Fibroblast of lung (primary cell): ENCODE data around the gene TAS2R38. TPM values are rescaled to one million over a fixed set of nuclear protein-coding genes. Genes with fewer than 3 reads are reported as not detected.

Experiments
- DNase-seq, 2 donors: peaks; one replicate each; pipeline versions ENCODE4 v3.0.0 to v3.0.0-alpha.2; 2010; ENCODE audit warnings: low read depth in 2 of 2
- H2AFZ ChIP-seq: 2 replicates; pipeline ENCODE4 v1.5.1; 2012; ENCODE audit warnings: low read length, control low read depth, inconsistent platforms
- H3K27ac ChIP-seq: 2 replicates; pipeline ENCODE4 v1.5.1; 2011; ENCODE audit warnings: low read length, control low read depth; ENCODE audit not compliant: insufficient read depth
- H3K27me3 ChIP-seq: 2 replicates; pipeline ENCODE4 v1.5.1; 2011; ENCODE audit warnings: mild to moderate bottlenecking, low read length; ENCODE audit not compliant: control insufficient read depth, insufficient read depth
- H3K36me3 ChIP-seq: 2 replicates; pipeline ENCODE4 v1.5.1; 2011; ENCODE audit warnings: low read length; ENCODE audit not compliant: control insufficient read depth, insufficient read depth
- H3K4me1 ChIP-seq: 2 replicates; pipeline ENCODE4 v1.5.1; 2011; ENCODE audit warnings: low read length; ENCODE audit not compliant: control insufficient read depth, insufficient read depth; ENCODE audit errors: extremely low read depth
- H3K4me2 ChIP-seq: 2 replicates; pipeline ENCODE4 v1.5.1; 2011; ENCODE audit warnings: low read length, control low read depth; ENCODE audit not compliant: insufficient read depth; ENCODE audit errors: extremely low read depth
- H3K4me3 ChIP-seq, 4 experiments: fragments of 200-600 bp in 1 of 4; sonication (generic) in 1 of 4; replicated peaks in 1 of 4; 2 replicates each; pipeline ENCODE4 v1.5.1; 2011 to 2016; ENCODE audit warnings: low read length in 4 of 4, low read depth in 3 of 4, mild to moderate bottlenecking in 3 of 4, control low read depth in 2 of 4, inconsistent platforms in 1 of 4, mixed read lengths in 1 of 4; ENCODE audit not compliant: insufficient read depth in 1 of 4; ENCODE audit errors: control extremely low read depth in 1 of 4
- H3K79me2 ChIP-seq: 2 replicates; pipeline ENCODE4 v1.5.1; 2012; ENCODE audit warnings: mild to moderate bottlenecking, low read length, inconsistent platforms; ENCODE audit not compliant: control insufficient read depth, insufficient read depth
- H3K9ac ChIP-seq: 2 replicates; pipeline ENCODE4 v1.5.1; 2011; ENCODE audit warnings: mild to moderate bottlenecking, low read length, control low read depth; ENCODE audit not compliant: insufficient read depth
- H3K9me3 ChIP-seq: 2 replicates; pipeline ENCODE4 v1.5.1; 2012; ENCODE audit warnings: low read depth, low read length; ENCODE audit not compliant: control insufficient read depth, insufficient read depth
- H4K20me1 ChIP-seq: 2 replicates; pipeline ENCODE4 v1.5.1; 2011; ENCODE audit warnings: low read length; ENCODE audit not compliant: control insufficient read depth, insufficient read depth; ENCODE audit errors: extremely low read depth
- EZH2 ChIP-seq: IDR thresholded peaks from 2 replicates; pipeline ENCODE4 v1.5.1; 2012; ENCODE audit warnings: low read length, control low read depth, mild to moderate bottlenecking; ENCODE audit errors: missing control alignments
- polyA plus RNA-seq, 2 donors: library from polyadenylated mRNA; depleted of rRNA in 1 of 2; stranded (reverse) in 1 of 2; unstranded in 1 of 2; fragments of >200 nt; gene quantifications; 2 replicates each; pipeline ENCODE4 v1.2.1, GENCODE V29; 2011 to 2012; ENCODE audit warnings: missing spikeins in 1 of 2
- total RNA-seq: library from RNA; depleted of rRNA; stranded (reverse); fragments of >200 nt; gene quantifications from 2 replicates; pipeline ENCODE4 v1.2.1, GENCODE V29; 2014
- TF ChIP-seq, protein P1 (sequence below), 2 donors: IDR thresholded peaks in 1 of 2; conservative IDR thresholded peaks in 1 of 2; 1 replicate in 1 of 2; 2 replicates in 1 of 2; pipeline ENCODE4 v1.5.1; 2011 to 2012; ENCODE audit warnings: low read length in 2 of 2, control low read depth in 1 of 2, inconsistent platforms in 1 of 2, low read depth in 1 of 2, mild to moderate bottlenecking in 1 of 2

TAS2R38 gene
- total and polyA plus RNA-seq, 2 donors (not counting 1 experiment from before 2014, with no cell fraction given), result not detected

DNA sequence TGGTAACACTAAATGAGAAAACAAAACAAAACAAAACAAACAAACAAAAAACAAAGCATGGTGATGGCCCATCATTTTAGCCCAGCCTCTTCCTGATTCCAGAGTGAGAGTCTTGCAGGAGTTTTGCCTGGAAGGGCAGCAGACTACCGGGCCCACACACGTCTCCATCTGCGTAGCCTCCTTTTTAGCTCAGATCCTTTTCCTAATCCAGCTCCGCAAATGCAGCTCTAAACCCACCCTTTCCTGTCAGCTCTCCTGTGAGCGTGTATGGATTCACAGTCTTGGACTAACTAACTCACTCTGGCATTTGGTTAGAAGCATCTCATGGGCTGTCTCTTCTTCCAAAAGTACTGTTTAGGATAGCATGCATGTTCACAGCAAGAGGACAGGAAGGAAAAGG lies 43.4 kb downstream of the TAS2R38 start:
- no peaks in the 10 kb centered on the region for H3K9me3 ChIP-seq
- no peak overlapping the region for H3K4me3 ChIP-seq
- no peaks in the 10 kb centered on the region for H3K36me3 ChIP-seq
- H4K20me1 ChIP-seq, result no peaks in the 10 kb centered on the region
- no peaks in the 10 kb centered on the region for H3K27me3 ChIP-seq
- H3K79me2 ChIP-seq, result no peaks in the 10 kb centered on the region
- no peak overlapping the region for H3K27ac ChIP-seq
- H3K4me1 ChIP-seq, result no peaks in the 10 kb centered on the region
- no peak overlapping the region for H2AFZ ChIP-seq
- TF ChIP-seq EZH2, result no peak
- TF ChIP-seq, protein P1, sequence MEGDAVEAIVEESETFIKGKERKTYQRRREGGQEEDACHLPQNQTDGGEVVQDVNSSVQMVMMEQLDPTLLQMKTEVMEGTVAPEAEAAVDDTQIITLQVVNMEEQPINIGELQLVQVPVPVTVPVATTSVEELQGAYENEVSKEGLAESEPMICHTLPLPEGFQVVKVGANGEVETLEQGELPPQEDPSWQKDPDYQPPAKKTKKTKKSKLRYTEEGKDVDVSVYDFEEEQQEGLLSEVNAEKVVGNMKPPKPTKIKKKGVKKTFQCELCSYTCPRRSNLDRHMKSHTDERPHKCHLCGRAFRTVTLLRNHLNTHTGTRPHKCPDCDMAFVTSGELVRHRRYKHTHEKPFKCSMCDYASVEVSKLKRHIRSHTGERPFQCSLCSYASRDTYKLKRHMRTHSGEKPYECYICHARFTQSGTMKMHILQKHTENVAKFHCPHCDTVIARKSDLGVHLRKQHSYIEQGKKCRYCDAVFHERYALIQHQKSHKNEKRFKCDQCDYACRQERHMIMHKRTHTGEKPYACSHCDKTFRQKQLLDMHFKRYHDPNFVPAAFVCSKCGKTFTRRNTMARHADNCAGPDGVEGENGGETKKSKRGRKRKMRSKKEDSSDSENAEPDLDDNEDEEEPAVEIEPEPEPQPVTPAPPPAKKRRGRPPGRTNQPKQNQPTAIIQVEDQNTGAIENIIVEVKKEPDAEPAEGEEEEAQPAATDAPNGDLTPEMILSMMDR (conservative IDR thresholded peaks at IDR 0.05 in 1 of 2, IDR thresholded peaks at IDR 0.05 in 1 of 2; ENCODE audit: low read depth in 1 of 2, low read length in 2 of 2), result no peak
- DNase-seq, result no peak
- H3K4me2 ChIP-seq, result no peak overlapping the region
- H3K9ac ChIP-seq, result no peak overlapping the region

DNA sequence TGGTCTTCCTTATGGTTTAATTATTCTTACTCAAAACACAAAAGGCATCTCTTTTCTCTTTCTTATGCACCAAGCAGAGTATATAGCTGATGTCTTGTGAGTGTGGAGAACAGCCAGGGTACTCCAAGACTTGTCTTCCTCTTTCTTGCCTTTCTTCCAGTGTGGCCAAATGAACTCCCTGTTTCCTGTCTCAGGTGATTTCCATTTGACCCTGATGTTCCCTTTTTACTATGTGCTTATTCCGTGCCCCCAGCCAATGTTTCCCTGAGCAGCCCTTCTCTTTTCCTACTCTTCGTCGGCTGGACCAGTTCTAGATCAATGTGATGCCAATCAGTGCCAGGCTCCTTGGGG lies 44.8 kb downstream of the TAS2R38 start:
- H3K4me1 ChIP-seq, result no peaks in the 10 kb centered on the region
- H3K4me3 ChIP-seq, result no peak overlapping the region
- H3K27ac ChIP-seq, result no peak overlapping the region
- H3K79me2 ChIP-seq, result no peaks in the 10 kb centered on the region
- H3K9me3 ChIP-seq, result no peaks in the 10 kb centered on the region
- H3K36me3 ChIP-seq, result no peaks in the 10 kb centered on the region
- DNase-seq, result no peak
- H4K20me1 ChIP-seq, result no peaks in the 10 kb centered on the region
- no peaks in the 10 kb centered on the region for H3K27me3 ChIP-seq
- no peak overlapping the region for H3K4me2 ChIP-seq
- no peak overlapping the region for H3K9ac ChIP-seq
- no peak overlapping the region for H2AFZ ChIP-seq
- TF ChIP-seq, protein P1 (conservative IDR thresholded peaks at IDR 0.05 in 1 of 2, IDR thresholded peaks at IDR 0.05 in 1 of 2; ENCODE audit: low read depth in 1 of 2, low read length in 2 of 2), result no peak
- no peak for TF ChIP-seq EZH2

DNA sequence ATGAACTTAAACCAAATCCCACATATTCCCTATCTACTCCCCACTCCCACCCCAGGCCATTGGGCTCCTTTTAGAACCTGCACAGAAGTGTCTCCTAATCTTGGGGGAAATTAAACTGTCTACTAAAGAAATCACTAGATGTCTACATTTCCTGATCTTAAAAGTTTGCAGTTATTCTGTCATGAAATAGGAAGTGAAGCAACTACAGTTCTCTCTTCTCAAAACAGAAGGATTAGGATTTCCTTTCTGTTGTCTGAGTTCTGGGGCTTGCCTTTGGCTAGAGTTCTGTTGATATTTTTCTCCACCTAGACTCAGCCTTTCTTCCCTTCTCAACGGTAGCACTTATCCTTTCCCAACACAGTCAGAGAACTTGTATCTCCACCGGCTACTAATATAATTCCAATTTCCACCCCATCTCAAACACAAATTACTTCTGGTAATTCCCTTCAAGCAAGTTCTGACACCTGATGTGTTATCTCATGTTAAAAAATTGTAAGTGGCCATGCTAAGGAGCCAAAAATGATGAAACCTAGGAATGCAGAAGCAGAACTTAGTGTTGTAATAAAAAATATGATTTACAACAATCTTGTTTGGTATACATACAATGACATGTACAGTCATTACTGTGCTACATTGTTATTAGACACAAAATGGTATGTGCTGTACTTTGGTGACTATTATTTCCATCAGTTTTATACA lies 45.3 kb downstream of the TAS2R38 start:
- Histone ChIP-seq H3K4me3 (no peak overlapping the region), H3K4me1 (no peaks in the 10 kb centered on the region), H3K9me3 (no peaks in the 10 kb centered on the region), H3K4me2 (no peak overlapping the region), H3K27ac (no peak overlapping the region), H4K20me1 (no peaks in the 10 kb centered on the region), H3K36me3 (no peaks in the 10 kb centered on the region), H3K9ac (no peak overlapping the region), H3K79me2 (no peaks in the 10 kb centered on the region), H3K27me3 (no peaks in the 10 kb centered on the region), H2AFZ (no peak overlapping the region)
- no peak for DNase-seq
- no peak for TF ChIP-seq EZH2
- TF ChIP-seq, protein P1 (conservative IDR thresholded peaks at IDR 0.05 in 1 of 2, IDR thresholded peaks at IDR 0.05 in 1 of 2; ENCODE audit: low read depth in 1 of 2, low read length in 2 of 2), result no peak

Other genes starting within 250 kb of the TAS2R38 start
- gene SSBP1, start 235.4 kb downstream of the TAS2R38 start, total RNA-seq, result 119 and 131 TPM in 2 replicates
- 209 and 212 TPM in 2 replicates for gene SSBP1, start 235.4 kb downstream of the TAS2R38 start, polyA plus RNA-seq
- gene TAS2R3, start 209.7 kb downstream of the TAS2R38 start, total RNA-seq, result 1.3 and 2.8 TPM in 2 replicates
- 0.06 TPM in 1 of 2 replicates, not detected in the other for gene TAS2R3, start 209.7 kb downstream of the TAS2R38 start, polyA plus RNA-seq
- gene TAS2R4, start 197.1 kb downstream of the TAS2R38 start, total RNA-seq, result 1.5 TPM in 2 replicates
- 0.02 and 0.06 TPM in 2 replicates for gene TAS2R4, start 197.1 kb downstream of the TAS2R38 start, polyA plus RNA-seq
- gene TAS2R5, start 183.6 kb downstream of the TAS2R38 start, total RNA-seq, result 1.0 and 1.3 TPM in 2 replicates
- gene TAS2R5, start 183.6 kb downstream of the TAS2R38 start, polyA plus RNA-seq, result 0.07 and 0.10 TPM in 2 replicates
- gene PRSS37, start 132.3 kb downstream of the TAS2R38 start, total RNA-seq, result not detected in 2 replicates
- not detected in 2 replicates for gene PRSS37, start 132.3 kb downstream of the TAS2R38 start, polyA plus RNA-seq
- not detected in 2 replicates for gene OR9A4, start 57.4 kb downstream of the TAS2R38 start, total RNA-seq
- gene OR9A4, start 57.4 kb downstream of the TAS2R38 start, polyA plus RNA-seq, result not detected in 2 replicates
- not detected in 2 replicates for gene CLEC5A, start 26.8 kb downstream of the TAS2R38 start, total RNA-seq
- gene CLEC5A, start 26.8 kb downstream of the TAS2R38 start, polyA plus RNA-seq, result not detected in 2 replicates
- gene MGAM, start 22.1 kb upstream of the TAS2R38 start, total RNA-seq, result not detected in 2 replicates
- 0.15 TPM in 1 of 2 replicates, not detected in the other for gene MGAM, start 22.1 kb upstream of the TAS2R38 start, polyA plus RNA-seq
- gene MGAM2, start 137.9 kb upstream of the TAS2R38 start, total RNA-seq, result not detected in 2 replicates
- not detected in 2 replicates for gene MGAM2, start 137.9 kb upstream of the TAS2R38 start, polyA plus RNA-seq